Measurements from ENCODE around the gene MAN2B2. TPM values are rescaled to one million over a fixed set of nuclear protein-coding genes. Genes with fewer than 3 reads are reported as not detected.
A peak's percentile ranks its signal among the peaks of the same experiment; 100 is the strongest.

Gene MAN2B2
- total RNA-seq, 1 experiment from 2014 or later: 8.5 TPM

GRCh38 chr4:6568689-6569332 lies 6.2 kb upstream of the MAN2B2 start:
- BruUV-seq (replicated peaks): no TSS peak
- ChIA-PET CTCF (no interaction called here), POLR2A (ENCODE audit: unreplicated experiment) (no interaction called here)
- Histone ChIP-seq H3K27me3 (ENCODE audit: low read length) (peaks cover 10% of the 10 kb centered on the region), H3K9me2 (replicated peaks; ENCODE audit: low read length) (no peaks in the 10 kb centered on the region), H3K9me3 (ENCODE audit: low read length) (no peaks in the 10 kb centered on the region), H3K27ac (ENCODE audit: low read length) (no peak overlapping the region), H3K79me2 (ENCODE audit: low read length) (no peaks in the 10 kb centered on the region), H3K4me2 (ENCODE audit: low read length) (0 out of 2 replicates have a peak overlapping the region, but pooled peaks have one; percentile 42), H3K9ac (ENCODE audit: low read length) (no peak overlapping the region), H3F3A (ENCODE audit: low read length, unreplicated experiment) (no peaks in the 10 kb centered on the region), H4K20me1 (ENCODE audit: low read length) (no peaks in the 10 kb centered on the region), H3K36me3 (ENCODE audit: low read depth, low read length) (no peaks in the 10 kb centered on the region), H3K4me1 (ENCODE audit: insufficient read depth, low read length) (peaks cover 4% of the 10 kb centered on the region), H2AFZ (ENCODE audit: low read length) (no peak overlapping the region), H3K4me3 (ENCODE audit: low read length) (no peak overlapping the region)
- DNase-seq (peak; percentile 76), ATAC-seq (peak; percentile 99)
- intact Hi-C loops (cut with micrococcal nuclease): no loop called here
- TF ChIP-seq EZH2phosphoT487 (IDR thresholded peaks at IDR 0.05; ENCODE audit: borderline replicate concordance, low read length): no peak
- TF ChIP-seq CTCF (conservative IDR thresholded peaks at IDR 0.05; ENCODE audit: low read depth, low read length): no peak
- no peak for TF ChIP-seq EZH2 (IDR thresholded peaks at IDR 0.05; ENCODE audit: low read length, unreplicated experiment)

DNA sequence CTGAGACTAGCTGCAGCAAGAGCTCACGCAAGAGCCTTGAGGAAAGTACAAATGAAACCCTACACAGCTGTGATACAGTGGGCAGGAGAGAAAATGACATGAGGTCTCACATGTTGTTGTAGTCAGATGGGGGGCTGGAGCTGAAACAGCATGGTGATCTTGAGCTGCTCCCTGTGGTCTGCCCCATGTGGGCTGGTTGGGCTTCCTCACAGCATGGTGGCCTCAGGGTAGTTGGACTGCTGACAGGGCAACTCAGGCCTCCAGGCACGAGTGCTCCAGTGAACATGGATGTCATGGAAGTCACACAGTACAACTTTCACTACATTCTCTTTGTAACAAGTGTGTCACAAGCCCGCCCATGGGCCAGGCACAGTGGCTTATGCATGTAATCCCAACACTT lies 3.4 kb upstream of the MAN2B2 start:
- TF ChIP-seq CTCF (conservative IDR thresholded peaks at IDR 0.05; ENCODE audit: low read depth, low read length) (no peak), EZH2phosphoT487 (IDR thresholded peaks at IDR 0.05; ENCODE audit: borderline replicate concordance, low read length) (no peak), EZH2 (IDR thresholded peaks at IDR 0.05; ENCODE audit: low read length, unreplicated experiment) (no peak)
- H3K4me3 ChIP-seq (ENCODE audit: low read length): no peak overlapping the region
- ChIA-PET POLR2A (ENCODE audit: unreplicated experiment) (no interaction called here), CTCF (no interaction called here)
- no peaks in the 10 kb centered on the region for H3K79me2 ChIP-seq (ENCODE audit: low read length)
- intact Hi-C loops (cut with micrococcal nuclease): no loop called here
- no peaks in the 10 kb centered on the region for H4K20me1 ChIP-seq (ENCODE audit: low read length)
- no peak overlapping the region for H3K4me2 ChIP-seq (ENCODE audit: low read length)
- H3K9ac ChIP-seq (ENCODE audit: low read length): no peak overlapping the region
- no peaks in the 10 kb centered on the region for H3K36me3 ChIP-seq (ENCODE audit: low read depth, low read length)
- H2AFZ ChIP-seq (ENCODE audit: low read length): no peak overlapping the region
- no peak overlapping the region for H3K27ac ChIP-seq (ENCODE audit: low read length)
- DNase-seq: no peak
- no peaks in the 10 kb centered on the region for H3K27me3 ChIP-seq (ENCODE audit: low read length)
- H3K4me1 ChIP-seq (ENCODE audit: insufficient read depth, low read length): peaks cover 19% of the 10 kb centered on the region
- H3K9me2 ChIP-seq (replicated peaks; ENCODE audit: low read length): no peaks in the 10 kb centered on the region
- BruUV-seq (replicated peaks): no TSS peak
- no peak for ATAC-seq
- H3F3A ChIP-seq (ENCODE audit: low read length, unreplicated experiment): no peaks in the 10 kb centered on the region
- no peaks in the 10 kb centered on the region for H3K9me3 ChIP-seq (ENCODE audit: low read length)

- intact Hi-C loops (cut with micrococcal nuclease): no loop called here
- Histone ChIP-seq H3K36me3 (ENCODE audit: low read depth, low read length) (no peaks in the 10 kb centered on the region; the same call in 1 of the 2 replicates), H3F3A (ENCODE audit: low read length, unreplicated experiment) (no peaks in the 10 kb centered on the region), H3K27me3 (ENCODE audit: low read length) (no peaks in the 10 kb centered on the region), H3K4me3 (ENCODE audit: low read length) (no peak overlapping the region), H3K4me2 (ENCODE audit: low read length) (no peak overlapping the region), H3K79me2 (ENCODE audit: low read length) (no peaks in the 10 kb centered on the region), H3K9ac (ENCODE audit: low read length) (no peak overlapping the region), H3K4me1 (ENCODE audit: insufficient read depth, low read length) (peaks cover 24% of the 10 kb centered on the region), H3K27ac (ENCODE audit: low read length) (no peak overlapping the region), H4K20me1 (ENCODE audit: low read length) (no peaks in the 10 kb centered on the region), H3K9me3 (ENCODE audit: low read length) (no peaks in the 10 kb centered on the region), H2AFZ (ENCODE audit: low read length) (no peak overlapping the region), H3K9me2 (replicated peaks; ENCODE audit: low read length) (no peaks in the 10 kb centered on the region)
- ChIA-PET CTCF (no interaction called here), POLR2A (ENCODE audit: unreplicated experiment) (no interaction called here)
- DNase-seq (no peak), ATAC-seq (no peak)
- TF ChIP-seq CTCF (conservative IDR thresholded peaks at IDR 0.05; ENCODE audit: low read depth, low read length): no peak
- TF ChIP-seq EZH2phosphoT487 (IDR thresholded peaks at IDR 0.05; ENCODE audit: borderline replicate concordance, low read length): no peak
- no peak for TF ChIP-seq EZH2 (IDR thresholded peaks at IDR 0.05; ENCODE audit: low read length, unreplicated experiment)
- BruUV-seq (replicated peaks): no TSS peak
Measured at GRCh38 chr4:6573551-6573950, 1.4 kb upstream of the MAN2B2 start.
